RWPE2 (cell line): Measurements from ENCODE around the gene OAS1.

Experiments
- ATAC-seq: fragments of 200-7000 bp; cut with Tn5 transposase; 3 replicates; pipeline ENCODE4 v1.9.1; 2021; ENCODE audit warnings: low read depth
- DNase-seq: peaks from one replicate; pipeline ENCODE4 v3.0.0-alpha.2; 2020; ENCODE audit warnings: low spot score
- H3K27ac ChIP-seq: fragments of 450-650 bp; 2 replicates; pipeline ENCODE4 v1.5.1; 2017; ENCODE audit warnings: mild to moderate bottlenecking; ENCODE audit not compliant: poor library complexity, severe bottlenecking
- H3K27me3 ChIP-seq: fragments of 250-450 bp; sonication (Bioruptor Pico); 2 replicates; pipeline ENCODE4 v1.5.1; 2021; ENCODE audit warnings: mild to moderate bottlenecking, moderate library complexity; ENCODE audit not compliant: insufficient read depth, poor library complexity, severe bottlenecking
- H3K36me3 ChIP-seq: fragments of 250-450 bp; sonication (Bioruptor Pico); 2 replicates; pipeline ENCODE4 v1.5.1; 2020; ENCODE audit warnings: low read depth, mild to moderate bottlenecking, moderate library complexity
- H3K4me1 ChIP-seq: fragments of 250-450 bp; sonication (Bioruptor Pico); 2 replicates; pipeline ENCODE4 v1.5.1; 2021; ENCODE audit warnings: mild to moderate bottlenecking, moderate library complexity; ENCODE audit not compliant: insufficient read depth, poor library complexity, severe bottlenecking
- H3K4me3 ChIP-seq: fragments of 250-450 bp; sonication (Bioruptor Pico); 2 replicates; pipeline ENCODE4 v1.5.1; 2021; ENCODE audit warnings: mild to moderate bottlenecking, moderate library complexity; ENCODE audit not compliant: severe bottlenecking
- H3K9me3 ChIP-seq: fragments of 250-450 bp; sonication (Bioruptor Pico); 2 replicates; pipeline ENCODE4 v1.5.1; 2021; ENCODE audit warnings: mild to moderate bottlenecking, moderate library complexity; ENCODE audit not compliant: severe bottlenecking
- CTCF ChIP-seq: fragments of 450-650 bp; IDR thresholded peaks from one replicate; pipeline ENCODE4 v1.5.1; 2017; ENCODE audit warnings: mild to moderate bottlenecking, moderate library complexity; ENCODE audit not compliant: poor library complexity, severe bottlenecking

The OAS1 gene

DNA sequence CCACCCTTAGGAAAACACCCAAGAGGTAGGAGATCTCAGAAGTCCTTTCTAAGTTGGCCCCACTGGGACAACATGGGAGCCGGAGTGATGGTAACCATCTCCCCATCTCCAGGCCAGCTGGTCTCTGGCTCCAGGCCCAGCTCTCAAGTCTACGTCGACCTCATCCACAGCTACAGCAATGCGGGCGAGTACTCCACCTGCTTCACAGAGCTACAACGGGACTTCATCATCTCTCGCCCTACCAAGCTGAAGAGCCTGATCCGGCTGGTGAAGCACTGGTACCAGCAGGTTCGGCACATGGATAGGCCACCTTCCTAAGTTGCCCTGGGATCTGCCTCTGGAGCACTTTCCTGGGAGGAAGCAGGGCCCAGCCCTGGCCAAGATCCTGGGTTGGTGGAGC is 60.5 kb downstream of the OAS1 start:
- no peak overlapping the region for H3K4me3 ChIP-seq
- H3K4me1 ChIP-seq = no peaks in the 10 kb centered on the region
- ATAC-seq (no peak), DNase-seq (no peak)
- TF ChIP-seq CTCF = no peak
- H3K27me3 ChIP-seq = no peaks in the 10 kb centered on the region
- H3K36me3 ChIP-seq = peaks cover 12% of the 10 kb centered on the region
- H3K9me3 ChIP-seq = no peaks in the 10 kb centered on the region
- H3K27ac ChIP-seq = no peak overlapping the region

DNA sequence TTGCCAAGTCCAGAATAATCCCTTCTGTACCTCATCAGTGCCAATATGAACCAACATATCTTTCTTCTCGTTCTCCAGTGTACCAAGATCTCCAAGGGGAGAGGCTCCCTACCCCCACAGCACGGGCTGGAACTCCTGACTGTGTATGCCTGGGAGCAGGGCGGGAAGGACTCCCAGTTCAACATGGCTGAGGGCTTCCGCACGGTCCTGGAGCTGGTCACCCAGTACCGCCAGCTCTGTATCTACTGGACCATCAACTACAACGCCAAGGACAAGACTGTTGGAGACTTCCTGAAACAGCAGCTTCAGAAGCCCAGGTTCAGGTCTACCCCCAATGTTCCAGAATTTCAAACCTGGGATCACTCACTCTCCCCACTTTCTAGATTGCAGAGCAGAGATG is 61.1 kb downstream of the OAS1 start:
- H3K4me1 ChIP-seq = no peaks in the 10 kb centered on the region
- no peak overlapping the region for H3K4me3 ChIP-seq
- DNase-seq (no peak), ATAC-seq (no peak)
- H3K27ac ChIP-seq = no peak overlapping the region
- no peaks in the 10 kb centered on the region for H3K27me3 ChIP-seq
- TF ChIP-seq CTCF = no peak
- peaks cover 8% of the 10 kb centered on the region for H3K36me3 ChIP-seq
- H3K9me3 ChIP-seq = no peaks in the 10 kb centered on the region
